Measurements from ENCODE around the gene ROR2. TPM values are rescaled to one million over a fixed set of nuclear protein-coding genes. Genes with fewer than 3 reads are reported as not detected.

Gene ROR2
- polyA plus RNA-seq, 4 donors: 0.54 to 5.6 (median 3.2) TPM; not detected in 1

- peaks cover 0 to 3% (median 0%) of the 10 kb centered on the region in 3 donors for H3K36me3 ChIP-seq (ENCODE audit: control insufficient read depth in 3 of 3, insufficient read depth in 2 of 3, low read depth in 1 of 3, low read length in 3 of 3)
- H3K4me1 ChIP-seq (ENCODE audit: control insufficient read depth in 3 of 3, insufficient read depth in 2 of 3, low read depth in 1 of 3, low read length in 2 of 3): no peaks in the 10 kb centered on the region
- DNase-seq (no peak), FAIRE-seq (no peak)
- H3K9me3 ChIP-seq (ENCODE audit: control insufficient read depth in 2 of 2, insufficient read depth in 1 of 2, low read depth in 1 of 2, low read length in 1 of 2): peaks cover 0 to 5% of the 10 kb centered on the region in 2 donors
- WGBS, 3 donors: 87 to 89% (median 88%) methylated on average over 10 of the region's 10 CpGs
- H3K27me3 ChIP-seq (ENCODE audit: control insufficient read depth in 3 of 3, insufficient read depth in 3 of 3, low read length in 3 of 3): no peaks in the 10 kb centered on the region
- H3K4me3 ChIP-seq (ENCODE audit: low read depth in 1 of 3, low read length in 3 of 3): no peak overlapping the region
- no peak overlapping the region for H3K27ac ChIP-seq (ENCODE audit: low read depth in 1 of 3, low read length in 2 of 3)
These were observed 168.9 kb downstream of the ROR2 start for GRCh38 chr9:91781116-91781515.

GRCh38 chr9:91778031-91778430 is 172.0 kb downstream of the ROR2 start:
- Histone ChIP-seq H3K36me3 (ENCODE audit: control insufficient read depth in 3 of 3, insufficient read depth in 2 of 3, low read depth in 1 of 3, low read length in 3 of 3) (peaks cover 0 to 14% (median 0%) of the 10 kb centered on the region in 3 donors), H3K27me3 (ENCODE audit: control insufficient read depth in 3 of 3, insufficient read depth in 3 of 3, low read length in 3 of 3) (no peaks in the 10 kb centered on the region), H3K27ac (ENCODE audit: low read depth in 1 of 3, low read length in 2 of 3) (no peak overlapping the region), H3K4me1 (ENCODE audit: control insufficient read depth in 3 of 3, insufficient read depth in 2 of 3, low read depth in 1 of 3, low read length in 2 of 3) (no peaks in the 10 kb centered on the region), H3K9me3 (ENCODE audit: control insufficient read depth in 2 of 2, insufficient read depth in 1 of 2, low read depth in 1 of 2, low read length in 1 of 2) (peaks cover 0 to 4% of the 10 kb centered on the region in 2 donors), H3K4me3 (ENCODE audit: low read depth in 1 of 3, low read length in 3 of 3) (no peak overlapping the region)
- DNase-seq (no peak), FAIRE-seq (no peak)
- WGBS, 3 donors: 90 to 92% (median 92%) methylated on average over 10 of the region's 10 CpGs

- no peak for DNase-seq
- no peak for FAIRE-seq
These were observed 172.7 kb downstream of the ROR2 start for GRCh38 chr9:91777292-91777830.

DNA sequence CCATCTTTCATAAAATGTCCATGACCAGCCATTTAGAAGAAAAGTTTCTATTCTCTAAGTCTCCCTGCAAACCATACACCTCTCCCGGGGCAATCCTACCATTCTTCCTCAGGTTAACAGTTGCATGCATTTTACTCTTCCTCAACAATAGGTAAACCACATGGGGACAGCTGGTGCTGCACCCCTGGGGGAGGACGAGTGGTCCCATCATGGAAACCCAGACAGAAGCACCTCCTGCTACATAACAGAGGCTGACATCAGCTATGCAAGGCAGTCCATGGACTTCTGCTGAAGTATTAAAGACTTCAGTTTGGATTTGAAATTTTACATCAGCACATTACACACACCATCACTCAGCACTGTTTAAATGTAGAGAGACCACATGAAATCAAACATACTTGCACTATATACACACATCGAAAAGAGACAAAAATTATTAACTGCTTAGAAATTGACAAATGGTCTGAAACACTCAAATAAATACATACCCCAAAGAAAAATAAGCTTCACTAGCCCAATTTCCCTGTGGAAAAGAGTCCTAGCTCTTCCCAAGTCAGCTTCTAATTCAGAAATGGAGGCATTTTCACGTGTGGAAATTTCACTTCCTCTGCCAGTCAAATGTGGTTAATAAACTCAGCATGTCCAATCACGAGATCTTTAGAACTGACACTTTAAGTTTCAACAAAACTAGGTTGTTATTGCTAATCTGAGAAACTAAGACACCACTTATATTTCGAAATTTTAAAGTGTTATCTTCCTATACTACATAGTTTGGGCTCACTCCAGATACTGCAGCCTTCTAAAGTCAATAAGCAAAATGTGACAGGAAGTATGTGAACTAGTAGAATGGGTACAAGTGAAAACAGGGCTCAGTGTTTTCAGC is 173.4 kb downstream of the ROR2 start:
- WGBS, 3 donors: 53 to 57% (median 57%) methylated on average over 6 of the region's 6 CpGs
- FAIRE-seq (no peak), DNase-seq (no peak)
- no peak overlapping the region for H3K4me3 ChIP-seq (ENCODE audit: low read depth in 1 of 3, low read length in 3 of 3)
- peaks cover 0 to 11% (median 0%) of the 10 kb centered on the region in 3 donors for H3K36me3 ChIP-seq (ENCODE audit: control insufficient read depth in 3 of 3, insufficient read depth in 2 of 3, low read depth in 1 of 3, low read length in 3 of 3)
- H3K4me1 ChIP-seq (ENCODE audit: control insufficient read depth in 3 of 3, insufficient read depth in 2 of 3, low read depth in 1 of 3, low read length in 2 of 3): peaks cover 0 to 4% (median 0%) of the 10 kb centered on the region in 3 donors
- no peak overlapping the region for H3K27ac ChIP-seq (ENCODE audit: low read depth in 1 of 3, low read length in 2 of 3)
- H3K27me3 ChIP-seq (ENCODE audit: control insufficient read depth in 3 of 3, insufficient read depth in 3 of 3, low read length in 3 of 3): no peaks in the 10 kb centered on the region
- no peaks in the 10 kb centered on the region for H3K9me3 ChIP-seq (ENCODE audit: control insufficient read depth in 2 of 2, insufficient read depth in 1 of 2, low read depth in 1 of 2, low read length in 1 of 2)

More at GRCh38 chr9:91777292-91777830, 172.7 kb downstream of the ROR2 start:
- H3K36me3 ChIP-seq (ENCODE audit: control insufficient read depth in 3 of 3, insufficient read depth in 2 of 3, low read depth in 1 of 3, low read length in 3 of 3): peaks cover 0 to 11% (median 0%) of the 10 kb centered on the region in 3 donors
- H3K27me3 ChIP-seq (ENCODE audit: control insufficient read depth in 3 of 3, insufficient read depth in 3 of 3, low read length in 3 of 3): no peaks in the 10 kb centered on the region
- no peaks in the 10 kb centered on the region for H3K4me1 ChIP-seq (ENCODE audit: control insufficient read depth in 3 of 3, insufficient read depth in 2 of 3, low read depth in 1 of 3, low read length in 2 of 3)
- 58 to 72% (median 63%) methylated on average over 4 of the region's 4 CpGs for WGBS, 3 donors
- H3K9me3 ChIP-seq (ENCODE audit: control insufficient read depth in 2 of 2, insufficient read depth in 1 of 2, low read depth in 1 of 2, low read length in 1 of 2): no peaks in the 10 kb centered on the region
- H3K4me3 ChIP-seq (ENCODE audit: low read depth in 1 of 3, low read length in 3 of 3): no peak overlapping the region
- no peak overlapping the region for H3K27ac ChIP-seq (ENCODE audit: low read depth in 1 of 3, low read length in 2 of 3)

DNA sequence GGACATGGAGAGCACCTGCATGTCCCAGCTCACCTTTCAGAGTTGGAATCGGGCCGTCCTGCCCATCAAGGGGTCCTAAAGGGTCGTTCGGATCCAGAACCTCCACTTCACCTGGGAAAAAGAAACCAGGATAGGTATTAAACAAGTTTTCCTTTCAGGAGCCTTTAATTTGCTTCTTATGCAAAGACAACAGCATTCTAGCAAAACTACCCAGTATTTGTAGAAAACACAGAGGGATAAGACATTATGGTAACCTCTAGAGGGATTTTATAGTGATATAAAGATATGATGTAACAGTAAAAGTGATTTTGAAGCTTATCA is 174.4 kb downstream of the ROR2 start:
- Histone ChIP-seq H3K4me3 (ENCODE audit: low read depth in 1 of 3, low read length in 3 of 3) (no peak overlapping the region), H3K9me3 (ENCODE audit: control insufficient read depth in 2 of 2, insufficient read depth in 1 of 2, low read depth in 1 of 2, low read length in 1 of 2) (no peaks in the 10 kb centered on the region), H3K36me3 (ENCODE audit: control insufficient read depth in 3 of 3, insufficient read depth in 2 of 3, low read depth in 1 of 3, low read length in 3 of 3) (peaks cover 0 to 11% (median 0%) of the 10 kb centered on the region in 3 donors), H3K27me3 (ENCODE audit: control insufficient read depth in 3 of 3, insufficient read depth in 3 of 3, low read length in 3 of 3) (no peaks in the 10 kb centered on the region), H3K4me1 (ENCODE audit: control insufficient read depth in 3 of 3, insufficient read depth in 2 of 3, low read depth in 1 of 3, low read length in 2 of 3) (peaks cover 0 to 9% (median 0%) of the 10 kb centered on the region in 3 donors), H3K27ac (ENCODE audit: low read depth in 1 of 3, low read length in 2 of 3) (no peak overlapping the region)
- WGBS, 3 donors: 7 to 21% (median 14%) methylated on average over 4 of the region's 4 CpGs
- FAIRE-seq: no peak
- no peak for DNase-seq

GRCh38 chr9:91775011-91775707 is 174.9 kb downstream of the ROR2 start:
- no peak overlapping the region for H3K4me3 ChIP-seq (ENCODE audit: low read depth in 1 of 3, low read length in 3 of 3)
- FAIRE-seq (no peak), DNase-seq (peak; percentile 50 to 78)
- WGBS, 3 donors: 48 to 72% (median 66%) methylated on average over 9 of the region's 9 CpGs
- no peaks in the 10 kb centered on the region for H3K27me3 ChIP-seq (ENCODE audit: control insufficient read depth in 3 of 3, insufficient read depth in 3 of 3, low read length in 3 of 3)
- H3K9me3 ChIP-seq (ENCODE audit: control insufficient read depth in 2 of 2, insufficient read depth in 1 of 2, low read depth in 1 of 2, low read length in 1 of 2): no peaks in the 10 kb centered on the region
- peaks cover 0 to 10% (median 0%) of the 10 kb centered on the region in 3 donors for H3K4me1 ChIP-seq (ENCODE audit: control insufficient read depth in 3 of 3, insufficient read depth in 2 of 3, low read depth in 1 of 3, low read length in 2 of 3)
- H3K27ac ChIP-seq (ENCODE audit: low read depth in 1 of 3, low read length in 2 of 3): no peak overlapping the region
- H3K36me3 ChIP-seq (ENCODE audit: control insufficient read depth in 3 of 3, insufficient read depth in 2 of 3, low read depth in 1 of 3, low read length in 3 of 3): peaks cover 0 to 11% (median 0%) of the 10 kb centered on the region in 3 donors

- Histone ChIP-seq H3K36me3 (ENCODE audit: control insufficient read depth in 3 of 3, insufficient read depth in 2 of 3, low read depth in 1 of 3, low read length in 3 of 3) (peaks cover 0 to 20% (median 0%) of the 10 kb centered on the region in 3 donors), H3K9me3 (ENCODE audit: control insufficient read depth in 2 of 2, insufficient read depth in 1 of 2, low read depth in 1 of 2, low read length in 1 of 2) (no peaks in the 10 kb centered on the region), H3K4me1 (ENCODE audit: control insufficient read depth in 3 of 3, insufficient read depth in 2 of 3, low read depth in 1 of 3, low read length in 2 of 3) (peaks cover 0 to 10% (median 0%) of the 10 kb centered on the region in 3 donors), H3K4me3 (ENCODE audit: low read depth in 1 of 3, low read length in 3 of 3) (no peak overlapping the region), H3K27ac (ENCODE audit: low read depth in 1 of 3, low read length in 2 of 3) (no peak overlapping the region), H3K27me3 (ENCODE audit: control insufficient read depth in 3 of 3, insufficient read depth in 3 of 3, low read length in 3 of 3) (no peaks in the 10 kb centered on the region)
- no peak for DNase-seq
- no peak for FAIRE-seq
- WGBS, 3 donors: 62 to 77% (median 71%) methylated on average over 14 of the region's 14 CpGs
These were observed 176.9 kb downstream of the ROR2 start for GRCh38 chr9:91773156-91773555.

GRCh38 chr9:91771864-91772263 is 178.2 kb downstream of the ROR2 start:
- WGBS, 3 donors: 72 to 78% (median 75%) methylated on average over 4 of the region's 4 CpGs
- no peak overlapping the region for H3K4me3 ChIP-seq (ENCODE audit: low read depth in 1 of 3, low read length in 3 of 3)
- no peak for FAIRE-seq

More at GRCh38 chr9:91771864-91772263, 178.2 kb downstream of the ROR2 start:
- no peaks in the 10 kb centered on the region for H3K27me3 ChIP-seq (ENCODE audit: control insufficient read depth in 3 of 3, insufficient read depth in 3 of 3, low read length in 3 of 3)
- no peak overlapping the region for H3K27ac ChIP-seq (ENCODE audit: low read depth in 1 of 3, low read length in 2 of 3)
- H3K4me1 ChIP-seq (ENCODE audit: control insufficient read depth in 3 of 3, insufficient read depth in 2 of 3, low read depth in 1 of 3, low read length in 2 of 3): peaks cover 0 to 10% (median 0%) of the 10 kb centered on the region in 3 donors
- peaks cover 0 to 24% (median 0%) of the 10 kb centered on the region in 3 donors for H3K36me3 ChIP-seq (ENCODE audit: control insufficient read depth in 3 of 3, insufficient read depth in 2 of 3, low read depth in 1 of 3, low read length in 3 of 3)
- H3K9me3 ChIP-seq (ENCODE audit: control insufficient read depth in 2 of 2, insufficient read depth in 1 of 2, low read depth in 1 of 2, low read length in 1 of 2): no peaks in the 10 kb centered on the region
- no peak for DNase-seq

Data from small intestine (tissue), 7 donors.